BJ (cell line): ENCODE data around the gene PLEKHA4. TPM values are rescaled to one million over a fixed set of nuclear protein-coding genes. Genes with fewer than 3 reads are reported as not detected.

Experiments
- CTCF ChIA-PET: fragments of 350-600 bp; formaldehyde crosslinking; extraction: SDS; loops from one replicate; lab custom pipeline; 2021; ENCODE audit warnings: antibody characterized with exemption, inconsistent platforms; lab: Yijun Ruan, JAX
- POLR2A ChIA-PET: fragments of 300-600 bp; sonication (Branson Sonifier 250); formaldehyde crosslinking; extraction: SDS; loops from one replicate; lab custom pipeline; 2021; ENCODE audit warnings: antibody characterized with exemption; lab: Charles Lee
- DNase-seq: peaks from one replicate; pipeline ENCODE4 v3.0.0-alpha.2; 2011; ENCODE audit warnings: low read depth
- H3K27me3 ChIP-seq: 2 replicates; pipeline ENCODE4 v1.6.0; 2011; ENCODE audit warnings: low read length; ENCODE audit not compliant: control insufficient read depth, insufficient read depth
- H3K36me3 ChIP-seq: 2 replicates; pipeline ENCODE4 v1.5.1; 2011; ENCODE audit warnings: low read length; ENCODE audit not compliant: control insufficient read depth, insufficient read depth
- H3K4me3 ChIP-seq: 2 replicates; pipeline ENCODE4 v1.5.1; 2011; ENCODE audit warnings: low read depth, mild to moderate bottlenecking, control low read depth, low read length
- CTCF ChIP-seq: IDR thresholded peaks from 2 replicates; pipeline ENCODE4 v1.5.1; 2011; ENCODE audit warnings: low read depth, mild to moderate bottlenecking, control low read depth, inconsistent platforms, low read length, moderate library complexity; ENCODE audit not compliant: insufficient read depth
- polyA plus RNA-seq: library from polyadenylated mRNA; depleted of rRNA; stranded (reverse); fragments of >200 nt; gene quantifications from 2 replicates; pipeline ENCODE4 v1.2.3, GENCODE V29; 2011

Gene PLEKHA4
- polyA plus RNA-seq, 1 experiment: 5.4 TPM

GRCh38 chr19:48807590-48808308 is 60.7 kb downstream of the PLEKHA4 start:
- ChIA-PET CTCF (interaction anchor here (0.9 to 3.8 kb wide), 4 partner anchors 11 to 20 kb away, joined by 4 to 23 read pairs (median 4); no protein-coding TSS in a partner anchor), POLR2A (no interaction called here)
- no peak for TF ChIP-seq CTCF
- H3K36me3 ChIP-seq: peaks cover 4% of the 10 kb centered on the region; the same call in 1 of the 2 replicates
- no peaks in the 10 kb centered on the region for H3K27me3 ChIP-seq
- DNase-seq: no peak
- H3K4me3 ChIP-seq: no peak overlapping the region

- no peak overlapping the region for H3K4me3 ChIP-seq
- ChIA-PET CTCF (interaction anchor here (1.1 to 3.8 kb wide), 3 partner anchors 12 to 29 kb away, joined by 4 to 23 read pairs (median 5); partner anchors contain the start of gene HSD17B14), POLR2A (no interaction called here)
- no peak for TF ChIP-seq CTCF
- H3K36me3 ChIP-seq: peaks cover 4% of the 10 kb centered on the region; the same call in 1 of the 2 replicates
- H3K27me3 ChIP-seq: no peaks in the 10 kb centered on the region
- DNase-seq: no peak
Observed at GRCh38 chr19:48806818-48807589, 61.4 kb downstream of the PLEKHA4 start.

GRCh38 chr19:48806518-48806817 is 61.9 kb downstream of the PLEKHA4 start:
- no peak for TF ChIP-seq CTCF
- CTCF ChIA-PET: interaction anchor here (1.1 to 3.8 kb wide), 2 partner anchors 11 to 30 kb away, joined by 4 to 23 read pairs; partner anchors contain the start of gene HSD17B14
- Histone ChIP-seq H3K4me3 (no peak overlapping the region), H3K27me3 (no peaks in the 10 kb centered on the region), H3K36me3 (peaks cover 4% of the 10 kb centered on the region; the same call in 1 of the 2 replicates)
- no peak for DNase-seq
- POLR2A ChIA-PET: no interaction called here

- no peak overlapping the region for H3K4me3 ChIP-seq
- no peaks in the 10 kb centered on the region for H3K27me3 ChIP-seq
- CTCF ChIA-PET: interaction anchor here (1.2 to 3.8 kb wide), 3 partner anchors 10 to 37 kb away, joined by 4 to 23 read pairs (median 4); no protein-coding TSS in a partner anchor
- peaks cover 4% of the 10 kb centered on the region; the same call in 1 of the 2 replicates for H3K36me3 ChIP-seq
- TF ChIP-seq CTCF: no peak
- DNase-seq: no peak
- POLR2A ChIA-PET: no interaction called here
Observed at GRCh38 chr19:48805452-48805851, 63.0 kb downstream of the PLEKHA4 start.

GRCh38 chr19:48804496-48804895 is 63.9 kb downstream of the PLEKHA4 start:
- DNase-seq: no peak
- H3K4me3 ChIP-seq: no peak overlapping the region
- peaks cover 4% of the 10 kb centered on the region for H3K36me3 ChIP-seq
- ChIA-PET CTCF (interaction anchor here (0.9 to 3.8 kb wide), 5 partner anchors 9 to 394 kb away, joined by 3 to 23 read pairs (median 4); no protein-coding TSS in a partner anchor), POLR2A (no interaction called here)
- no peaks in the 10 kb centered on the region for H3K27me3 ChIP-seq
- no peak for TF ChIP-seq CTCF
